Measurements from ENCODE around the gene TTC39B. TPM values are rescaled to one million over a fixed set of nuclear protein-coding genes. Genes with fewer than 3 reads are reported as not detected.

The TTC39B gene
- total and polyA plus RNA-seq, 4 donors = 1.8 to 11.7 (median 2.8) TPM

DNA sequence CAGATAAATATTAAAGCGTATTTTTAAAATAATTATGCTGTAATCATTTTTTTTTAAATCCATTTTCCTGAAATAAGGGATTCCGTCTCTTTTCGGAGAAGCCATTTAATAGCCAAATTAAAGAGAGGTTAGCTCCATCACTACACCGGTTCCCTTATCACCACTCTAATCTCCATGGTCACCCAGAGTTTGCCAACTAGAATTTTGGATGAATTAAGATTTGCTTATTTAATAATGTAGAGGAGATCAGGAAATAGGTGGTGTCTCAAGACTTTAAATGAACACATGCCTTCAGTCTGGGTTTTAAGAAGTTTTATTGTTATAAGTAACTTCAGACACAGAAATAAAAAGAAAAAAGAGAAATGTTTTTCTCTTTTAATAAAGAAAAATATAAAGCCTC, 151.7 kb downstream of the TTC39B start:
- Histone ChIP-seq H3K27me3 (ENCODE audit: control insufficient read depth in 4 of 4, insufficient read depth in 4 of 4, low read length in 3 of 4) (no peaks in the 10 kb centered on the region), H3K4me1 (ENCODE audit: control insufficient read depth in 4 of 4, insufficient read depth in 4 of 4, low read length in 3 of 4) (peaks cover 0 to 13% (median 10%) of the 10 kb centered on the region in 4 donors), H3K36me3 (ENCODE audit: control insufficient read depth in 4 of 4, insufficient read depth in 3 of 4, low read depth in 1 of 4, low read length in 3 of 4) (no peaks in the 10 kb centered on the region), H3K9me3 (ENCODE audit: control insufficient read depth in 4 of 4, low read length in 3 of 4) (no peaks in the 10 kb centered on the region), H3K9ac (ENCODE audit: low read depth in 1 of 2, low read length in 2 of 2) (no peak overlapping the region), H3K27ac (ENCODE audit: low read depth in 1 of 2, low read length in 2 of 2) (no peak overlapping the region), H3K4me3 (ENCODE audit: low read depth in 1 of 3, low read length in 3 of 3) (no peak overlapping the region)
- no peak for DNase-seq (ENCODE audit: low spot score)
- TF ChIP-seq EGR1 (IDR thresholded peaks at IDR 0.05; ENCODE audit: low read depth in 2 of 2) (no peak), YY1 (IDR thresholded peaks at IDR 0.05) (no peak), JUND (IDR thresholded peaks at IDR 0.05) (no peak)
- 57% methylated on average over 4 of the region's 4 CpGs for WGBS

DNA sequence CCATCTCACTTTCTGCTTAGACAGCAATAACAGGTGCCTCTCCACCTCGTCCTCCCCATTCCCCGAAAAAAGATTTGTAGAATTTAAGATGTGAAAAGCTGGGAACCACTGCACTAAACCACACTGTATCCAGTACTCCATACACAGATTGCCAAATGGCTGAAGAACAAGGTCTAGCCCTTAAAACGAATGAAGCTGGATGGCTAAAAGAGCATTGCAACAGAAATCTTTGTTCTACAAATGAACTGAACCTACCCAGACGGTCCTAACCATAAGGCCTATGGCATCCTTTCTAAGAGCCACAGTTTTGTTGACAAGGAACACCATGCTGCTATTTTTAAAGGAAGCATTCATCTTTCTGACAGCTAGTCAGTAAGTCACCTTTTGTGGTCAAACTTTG, 152.3 kb downstream of the TTC39B start:
- H3K27ac ChIP-seq (ENCODE audit: low read depth in 1 of 2, low read length in 2 of 2) = no peak overlapping the region
- H3K9me3 ChIP-seq (ENCODE audit: control insufficient read depth in 4 of 4, low read length in 3 of 4) = no peaks in the 10 kb centered on the region
- 80% methylated on average over 4 of the region's 4 CpGs for WGBS

DNA sequence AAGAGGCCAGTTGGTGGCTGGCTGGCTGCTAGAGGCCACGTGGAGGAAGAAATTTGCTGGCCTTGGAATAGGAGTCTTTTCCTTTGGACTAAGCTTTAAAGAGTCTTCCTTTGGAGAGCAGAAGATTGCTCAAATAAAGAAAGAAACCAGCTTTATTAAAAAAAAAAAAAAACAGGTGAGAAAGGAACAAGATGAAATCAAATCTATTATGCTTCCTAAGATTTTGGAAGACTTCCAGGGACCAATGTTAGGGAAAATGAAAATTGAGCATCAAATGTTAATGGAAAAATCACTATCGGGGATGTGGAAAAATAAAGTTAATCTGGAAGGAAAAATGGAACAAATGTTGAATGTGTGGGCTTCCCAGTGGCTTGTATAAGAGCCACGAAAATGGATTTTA, 153.1 kb downstream of the TTC39B start:
- no peak for DNase-seq (ENCODE audit: low spot score)
- peaks cover 0 to 13% (median 10%) of the 10 kb centered on the region in 4 donors for H3K4me1 ChIP-seq (ENCODE audit: control insufficient read depth in 4 of 4, insufficient read depth in 4 of 4, low read length in 3 of 4)
- H3K4me3 ChIP-seq (ENCODE audit: low read depth in 1 of 3, low read length in 3 of 3) = no peak overlapping the region
- no peaks in the 10 kb centered on the region for H3K27me3 ChIP-seq (ENCODE audit: control insufficient read depth in 4 of 4, insufficient read depth in 4 of 4, low read length in 3 of 4)
- no peak for TF ChIP-seq TAF1 (conservative IDR thresholded peaks at IDR 0.05)
- TF ChIP-seq GABPA (IDR thresholded peaks at IDR 0.05 in 1 of 2, conservative IDR thresholded peaks at IDR 0.05 in 1 of 2) = no peak
- TF ChIP-seq RXRA (IDR thresholded peaks at IDR 0.05) = no peak
- TF ChIP-seq, protein P1, sequence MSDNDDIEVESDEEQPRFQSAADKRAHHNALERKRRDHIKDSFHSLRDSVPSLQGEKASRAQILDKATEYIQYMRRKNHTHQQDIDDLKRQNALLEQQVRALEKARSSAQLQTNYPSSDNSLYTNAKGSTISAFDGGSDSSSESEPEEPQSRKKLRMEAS (IDR thresholded peaks at IDR 0.05) = no peak
- TF ChIP-seq HNF4G (IDR thresholded peaks at IDR 0.05) = no peak
- TF ChIP-seq FOXA1 (IDR thresholded peaks at IDR 0.05) = no peak
- H3K9me3 ChIP-seq (ENCODE audit: control insufficient read depth in 4 of 4, low read length in 3 of 4) = no peaks in the 10 kb centered on the region
- WGBS = 86% methylated on average over 3 of the region's 3 CpGs
- no peaks in the 10 kb centered on the region for H3K36me3 ChIP-seq (ENCODE audit: control insufficient read depth in 4 of 4, insufficient read depth in 3 of 4, low read depth in 1 of 4, low read length in 3 of 4)
- H3K9ac ChIP-seq (ENCODE audit: low read depth in 1 of 2, low read length in 2 of 2) = no peak overlapping the region
- no peak overlapping the region for H3K27ac ChIP-seq (ENCODE audit: low read depth in 1 of 2, low read length in 2 of 2)

More for the DNA sequence above, 152.3 kb downstream of the TTC39B start:
- H3K9ac ChIP-seq (ENCODE audit: low read depth in 1 of 2, low read length in 2 of 2) = no peak overlapping the region
- H3K36me3 ChIP-seq (ENCODE audit: control insufficient read depth in 4 of 4, insufficient read depth in 3 of 4, low read depth in 1 of 4, low read length in 3 of 4) = no peaks in the 10 kb centered on the region
- peaks cover 0 to 13% (median 10%) of the 10 kb centered on the region in 4 donors for H3K4me1 ChIP-seq (ENCODE audit: control insufficient read depth in 4 of 4, insufficient read depth in 4 of 4, low read length in 3 of 4)
- DNase-seq (ENCODE audit: low spot score) = no peak
- H3K27me3 ChIP-seq (ENCODE audit: control insufficient read depth in 4 of 4, insufficient read depth in 4 of 4, low read length in 3 of 4) = no peaks in the 10 kb centered on the region
- H3K4me3 ChIP-seq (ENCODE audit: low read depth in 1 of 3, low read length in 3 of 3) = no peak overlapping the region
- TF ChIP-seq FOXA1 (IDR thresholded peaks at IDR 0.05) = no peak
- no peak for TF ChIP-seq RAD21 (IDR thresholded peaks at IDR 0.05)
- TF ChIP-seq, protein P2, sequence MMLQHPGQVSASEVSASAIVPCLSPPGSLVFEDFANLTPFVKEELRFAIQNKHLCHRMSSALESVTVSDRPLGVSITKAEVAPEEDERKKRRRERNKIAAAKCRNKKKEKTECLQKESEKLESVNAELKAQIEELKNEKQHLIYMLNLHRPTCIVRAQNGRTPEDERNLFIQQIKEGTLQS (IDR thresholded peaks at IDR 0.05) = no peak
- TF ChIP-seq, protein P3, sequence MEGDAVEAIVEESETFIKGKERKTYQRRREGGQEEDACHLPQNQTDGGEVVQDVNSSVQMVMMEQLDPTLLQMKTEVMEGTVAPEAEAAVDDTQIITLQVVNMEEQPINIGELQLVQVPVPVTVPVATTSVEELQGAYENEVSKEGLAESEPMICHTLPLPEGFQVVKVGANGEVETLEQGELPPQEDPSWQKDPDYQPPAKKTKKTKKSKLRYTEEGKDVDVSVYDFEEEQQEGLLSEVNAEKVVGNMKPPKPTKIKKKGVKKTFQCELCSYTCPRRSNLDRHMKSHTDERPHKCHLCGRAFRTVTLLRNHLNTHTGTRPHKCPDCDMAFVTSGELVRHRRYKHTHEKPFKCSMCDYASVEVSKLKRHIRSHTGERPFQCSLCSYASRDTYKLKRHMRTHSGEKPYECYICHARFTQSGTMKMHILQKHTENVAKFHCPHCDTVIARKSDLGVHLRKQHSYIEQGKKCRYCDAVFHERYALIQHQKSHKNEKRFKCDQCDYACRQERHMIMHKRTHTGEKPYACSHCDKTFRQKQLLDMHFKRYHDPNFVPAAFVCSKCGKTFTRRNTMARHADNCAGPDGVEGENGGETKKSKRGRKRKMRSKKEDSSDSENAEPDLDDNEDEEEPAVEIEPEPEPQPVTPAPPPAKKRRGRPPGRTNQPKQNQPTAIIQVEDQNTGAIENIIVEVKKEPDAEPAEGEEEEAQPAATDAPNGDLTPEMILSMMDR (IDR thresholded peaks at IDR 0.05; ENCODE audit: low read depth, low read length, missing input control) = no peak
- TF ChIP-seq SP1 (IDR thresholded peaks at IDR 0.05) = no peak
- no peak for TF ChIP-seq TAF1 (conservative IDR thresholded peaks at IDR 0.05)
- no peak for TF ChIP-seq YY1 (IDR thresholded peaks at IDR 0.05)
